H1 (cell line): Measurements from ENCODE around the gene IL1RAPL1. TPM values are rescaled to one million over a fixed set of nuclear protein-coding genes. Genes with fewer than 3 reads are reported as not detected.

Experiments
- CTCF ChIA-PET: fragments of 300-600 bp; sonication (Branson Sonifier 250); formaldehyde crosslinking; loops from one replicate; lab custom pipeline; 2021; ENCODE audit not compliant: partially characterized antibody; lab: Charles Lee
- POLR2A ChIA-PET: fragments of 300-600 bp; sonication (Branson Sonifier 250); formaldehyde crosslinking; loops from one replicate; lab custom pipeline; 2021; ENCODE audit warnings: inconsistent platforms; ENCODE audit not compliant: partially characterized antibody; lab: Charles Lee
- DNase-seq, 2 experiments: peaks; one replicate each; pipeline versions ENCODE4 v3.0.0 to v3.0.0-alpha.2; 2010 to 2022; ENCODE audit warnings: low spot score in 2 of 2, low read depth in 1 of 2, mixed read lengths in 1 of 2
- FAIRE-seq: peaks from 2 replicates; lab custom pipeline; 2011; peaks lifted over from hg19 to GRCh38; lab: Jason Lieb, UNC
- H2AFZ ChIP-seq: 2 replicates; pipeline ENCODE4 v1.8.1; 2012; ENCODE audit warnings: low read length, inconsistent platforms
- H2AK5ac ChIP-seq: 2 replicates; pipeline ENCODE4 v1.6.1; 2013; ENCODE audit warnings: low read depth, low read length
- H2BK120ac ChIP-seq: replicated peaks from 2 replicates; pipeline ENCODE3; 2013; ENCODE audit warnings: low read depth, low read length, inconsistent platforms
- H2BK12ac ChIP-seq: 2 replicates; pipeline ENCODE4 v1.6.1; 2013; ENCODE audit warnings: low read depth, low read length
- H2BK15ac ChIP-seq: 2 replicates; pipeline ENCODE4 v1.6.1; 2013; ENCODE audit warnings: low read length
- H2BK20ac ChIP-seq: 2 replicates; pipeline ENCODE4 v1.6.1; 2013; ENCODE audit warnings: low read length
- H2BK5ac ChIP-seq: 2 replicates; pipeline ENCODE4 v1.6.1; 2013; ENCODE audit warnings: low read depth, low read length
- H3K14ac ChIP-seq: 2 replicates; pipeline ENCODE4 v1.6.1; 2013; ENCODE audit warnings: inconsistent platforms; ENCODE audit not compliant: insufficient read length
- H3K18ac ChIP-seq: 2 replicates; pipeline ENCODE4 v1.6.1; 2013; ENCODE audit warnings: low read length; ENCODE audit errors: extremely low read depth
- H3K23ac ChIP-seq: 2 replicates; pipeline ENCODE4 v1.6.1; 2013; ENCODE audit warnings: inconsistent platforms; ENCODE audit not compliant: insufficient read length
- H3K23me2 ChIP-seq: 2 replicates; pipeline ENCODE4 v1.6.1; 2013; ENCODE audit warnings: low read depth, low read length
- H3K27ac ChIP-seq: 2 replicates; pipeline ENCODE4 v1.6.1; 2011; ENCODE audit warnings: low read depth, low read length, inconsistent platforms
- H3K27me3 ChIP-seq, 4 experiments: replicated peaks in 1 of 4; 1 replicate in 1 of 4; 2 replicates in 3 of 4; pipeline versions ENCODE4 v1.6.1 to v1.8.1; 2011 to 2013; ENCODE audit warnings: low read length in 3 of 4, mild to moderate bottlenecking in 3 of 4, inconsistent platforms in 2 of 4, mixed read lengths in 2 of 4, moderate library complexity in 1 of 4; ENCODE audit not compliant: control insufficient read depth in 3 of 4, insufficient read depth in 3 of 4; ENCODE audit errors: extremely low read depth in 1 of 4
- H3K36me3 ChIP-seq, 4 experiments: 2 replicates each; pipeline versions ENCODE4 v1.6.1 to v1.8.1; 2011 to 2013; ENCODE audit warnings: mild to moderate bottlenecking in 4 of 4, low read length in 3 of 4, moderate library complexity in 2 of 4, control low read depth in 1 of 4, inconsistent platforms in 1 of 4; ENCODE audit not compliant: insufficient read depth in 4 of 4, control insufficient read depth in 2 of 4
- H3K4ac ChIP-seq: replicated peaks from 2 replicates; pipeline ENCODE3; 2013; ENCODE audit warnings: low read length, low read depth, mixed read lengths, inconsistent platforms; ENCODE audit not compliant: insufficient read length
- H3K4me1 ChIP-seq, 4 experiments: replicated peaks in 1 of 4; 1 replicate in 1 of 4; 2 replicates in 3 of 4; pipeline versions ENCODE4 v1.6.1 to v1.8.1; 2011 to 2013; ENCODE audit warnings: low read length in 3 of 4, inconsistent platforms in 2 of 4, mixed read lengths in 1 of 4; ENCODE audit not compliant: insufficient read depth in 4 of 4, control insufficient read depth in 3 of 4
- H3K4me2 ChIP-seq, 2 experiments: 2 replicates each; pipeline versions ENCODE4 v1.6.1 to v1.8.1; 2011 to 2013; ENCODE audit warnings: low read depth in 2 of 2, low read length in 2 of 2, control low read depth in 1 of 2, inconsistent platforms in 1 of 2, mild to moderate bottlenecking in 1 of 2; ENCODE audit not compliant: insufficient read depth in 1 of 2
- H3K4me3 ChIP-seq, 4 experiments: fragments of 200-600, 300-600 bp in 1 of 4; sonication (generic), shearing (Covaris generic), sonication (Bioruptor Twin) in 1 of 4; 2 replicates each; pipeline versions ENCODE4 v1.5.1 to v1.8.1; 2011 to 2016; ENCODE audit warnings: low read length in 4 of 4, low read depth in 3 of 4, control low read depth in 2 of 4, inconsistent platforms in 2 of 4, mild to moderate bottlenecking in 2 of 4, mixed read lengths in 1 of 4, moderate library complexity in 1 of 4; ENCODE audit not compliant: insufficient read depth in 2 of 4; ENCODE audit errors: extremely low read depth in 1 of 4
- H3K56ac ChIP-seq: replicated peaks from 2 replicates; pipeline ENCODE3; 2013; ENCODE audit warnings: low read depth, mild to moderate bottlenecking, mixed read lengths, low read length, inconsistent platforms; ENCODE audit not compliant: insufficient read length
- H3K79me1 ChIP-seq: 2 replicates; pipeline ENCODE4 v1.6.1; 2013; ENCODE audit warnings: low read depth, low read length, control low read depth
- H3K79me2 ChIP-seq, 2 experiments: 2 replicates each; pipeline versions ENCODE4 v1.6.1 to v1.8.1; 2012 to 2013; ENCODE audit warnings: low read length in 2 of 2, mild to moderate bottlenecking in 2 of 2, inconsistent platforms in 1 of 2; ENCODE audit not compliant: insufficient read depth in 2 of 2, control insufficient read depth in 1 of 2
- H3K9ac ChIP-seq, 4 experiments: replicated peaks in 1 of 4; 1 replicate in 1 of 4; 2 replicates in 3 of 4; pipeline versions ENCODE4 v1.6.1 to v1.8.1; 2011 to 2013; ENCODE audit warnings: low read depth in 3 of 4, low read length in 3 of 4, control low read depth in 2 of 4, mild to moderate bottlenecking in 2 of 4, moderate library complexity in 2 of 4, inconsistent platforms in 1 of 4; ENCODE audit errors: extremely low read depth in 1 of 4
- H3K9me3 ChIP-seq, 2 experiments: 2 replicates each; pipeline versions ENCODE4 v1.6.1 to v1.8.1; 2012 to 2013; ENCODE audit warnings: mild to moderate bottlenecking in 2 of 2, moderate library complexity in 2 of 2, control low read depth in 1 of 2, inconsistent platforms in 1 of 2, low read depth in 1 of 2, low read length in 1 of 2, mixed read lengths in 1 of 2; ENCODE audit not compliant: insufficient read depth in 2 of 2
- H4K20me1 ChIP-seq, 2 experiments: replicated peaks in 1 of 2; 2 replicates each; pipeline versions ENCODE3 to v1.8.1; 2011 to 2013; ENCODE audit warnings: inconsistent platforms in 2 of 2, low read length in 2 of 2, mild to moderate bottlenecking in 1 of 2; ENCODE audit not compliant: insufficient read depth in 2 of 2, control insufficient read depth in 1 of 2
- H4K5ac ChIP-seq: 2 replicates; pipeline ENCODE4 v1.6.1; 2013; ENCODE audit warnings: low read length, low read depth, mixed read lengths, inconsistent platforms; ENCODE audit not compliant: insufficient read length
- H4K8ac ChIP-seq: 2 replicates; pipeline ENCODE4 v1.8.0; 2013; ENCODE audit warnings: mild to moderate bottlenecking, moderate library complexity, low read length, inconsistent platforms; ENCODE audit not compliant: insufficient read depth; ENCODE audit errors: extremely low read depth
- H4K91ac ChIP-seq: replicated peaks from 2 replicates; pipeline ENCODE3; 2013; ENCODE audit warnings: low read length, mixed read lengths, inconsistent platforms; ENCODE audit not compliant: insufficient read length
- CTBP2 ChIP-seq: IDR thresholded peaks from 2 replicates; pipeline ENCODE4 v1.7.0; 2011; ENCODE audit warnings: borderline replicate concordance, mild to moderate bottlenecking, moderate library complexity, mixed read lengths, low read length; ENCODE audit not compliant: insufficient read depth, insufficient read length
- EGR1 ChIP-seq: IDR thresholded peaks from 2 replicates; pipeline ENCODE4 v1.6.1; 2011; ENCODE audit warnings: low read depth, low read length, borderline replicate concordance
- RNF2 ChIP-seq: fragments of 200-900, 300-1000 bp; sonication (generic); IDR thresholded peaks from 2 replicates; pipeline ENCODE4 v1.7.1; 2016; ENCODE audit warnings: borderline replicate concordance, low read depth, mild to moderate bottlenecking, antibody characterized with exemption, low read length; ENCODE audit not compliant: poor library complexity, severe bottlenecking; ENCODE audit errors: missing control alignments
- SAP30 ChIP-seq: fragments of 300-600 bp; sonication (generic); IDR thresholded peaks from 2 replicates; pipeline ENCODE4 v1.7.1; 2012; ENCODE audit warnings: low read length, moderate library complexity, mild to moderate bottlenecking, inconsistent platforms; ENCODE audit not compliant: insufficient read depth, insufficient replicate concordance
- SIRT6 ChIP-seq: IDR thresholded peaks from one replicate; pipeline ENCODE4 v1.7.1; 2012; ENCODE audit warnings: low read length, inconsistent platforms
- WGBS, 2 experiments: shearing (Covaris generic) in 1 of 2; methylation state at CpG; one replicate each; pipeline versions ENCODE4 v1.1.6 to v1.1.7; 2013 to 2015; ENCODE audit warnings: low lambda C conversion rate in 2 of 2, mixed read lengths in 2 of 2, inconsistent platforms in 1 of 2, low coverage in 1 of 2, missing lambda C conversion rate in 1 of 2; ENCODE audit not compliant: insufficient replicate concordance in 2 of 2, insufficient coverage in 1 of 2, insufficient read length in 1 of 2; ENCODE audit errors: extremely low coverage in 1 of 2, missing lambda C conversion rate in 1 of 2; 5-methylcytosine and 5-hydroxymethylcytosine counted together
- polyA plus RNA-seq, 7 experiments: library from polyadenylated mRNA; depleted of rRNA in 3 of 7; stranded (reverse) in 5 of 7; unstranded in 2 of 7; fragments of >200 nt in 5 of 7; fragments of 200-250 nt in 2 of 7; gene quantifications; 1 replicate in 5 of 7; 2 replicates in 1 of 7; 4 replicates in 1 of 7; pipeline versions ENCODE4 v1.2.1 to v1.2.3, GENCODE V29; 2011 to 2013; ENCODE audit warnings: missing spikeins in 2 of 7, mixed read lengths in 2 of 7
- total RNA-seq: library from RNA; stranded (reverse); fragmentation: NEBNext Ultra II Directional; extraction: Animal tissue kit (Norgen Biotek cat#: 25700); gene quantifications from 2 replicates; pipeline ENCODE4 v1.2.1, GENCODE V29; 2021

The IL1RAPL1 gene
- total and polyA plus RNA-seq, 2 of the 8 experiments (the other 6 are each of a cell fraction or from before 2014, with no cell fraction given): 0.11 to 0.35 TPM

DNA sequence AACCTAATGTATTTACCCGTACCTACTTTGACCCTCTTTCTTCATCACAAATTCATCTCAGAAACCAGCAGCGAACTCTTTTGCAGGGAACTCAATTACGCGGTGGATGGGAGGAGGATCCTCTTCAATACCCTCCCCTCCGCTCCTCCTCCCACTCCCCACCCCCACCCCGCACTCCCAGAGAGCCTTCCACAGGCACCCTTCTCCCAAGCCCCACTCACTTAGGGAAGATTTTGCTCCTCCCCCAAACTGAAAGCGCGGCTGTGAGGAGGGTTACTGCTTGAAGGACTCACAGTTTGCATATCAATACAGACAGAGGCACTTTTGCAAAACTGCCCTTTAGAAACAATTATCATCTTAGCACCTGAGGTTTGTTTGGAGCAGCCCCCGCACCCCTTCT lies 960 bp upstream of the IL1RAPL1 start:
- Histone ChIP-seq H3K23me2 (no peaks in the 10 kb centered on the region; the same call in 1 of the 2 replicates), H2BK120ac (no peak overlapping the region), H3K4me3 (peak overlapping the region; percentile 10 to 64 (median 48); a peak in 5 of 8 replicates), H3K23ac (no peak overlapping the region), H3K4me1 (peaks cover 0 to 7% (median 2%) of the 10 kb centered on the region in 4 experiments; a peak in 4 of 7 replicates), H3K79me2 (no peaks in the 10 kb centered on the region), H3K27me3 (no peaks in the 10 kb centered on the region), H3K4me2 (peak overlapping the region; percentile 69 to 78), H2AK5ac (no peak overlapping the region), H3K9me3 (no peaks in the 10 kb centered on the region), H3K18ac (no peak overlapping the region), H3K4ac (no peak overlapping the region), H2BK12ac (no peak overlapping the region), H4K5ac (no peak overlapping the region), H3K56ac (no peak overlapping the region), H2BK5ac (no peak overlapping the region), H4K8ac (no peak overlapping the region), H4K20me1 (no peaks in the 10 kb centered on the region), H3K14ac (no peak overlapping the region), H2AFZ (0 out of 2 replicates have a peak overlapping the region, but pooled peaks have one; percentile 76), H3K79me1 (no peaks in the 10 kb centered on the region), H4K91ac (no peak overlapping the region), H2BK15ac (no peak overlapping the region), H3K27ac (no peak overlapping the region), H2BK20ac (no peak overlapping the region), H3K36me3 (no peaks in the 10 kb centered on the region), H3K9ac (no peak overlapping the region)
- 4% methylated on average over 5 of the region's 9 CpGs; no CpG with 5 or more reads in 1 of the 2 experiments for WGBS, 2 experiments
- ChIA-PET POLR2A (no interaction called here), CTCF (no interaction called here)
- FAIRE-seq: no peak
- no peak for DNase-seq
- no peak for TF ChIP-seq EGR1
- TF ChIP-seq SIRT6: no peak
- no peak for TF ChIP-seq SAP30
- no peak for TF ChIP-seq CTBP2
- no peak for TF ChIP-seq RNF2
